GM03348 (cell line): ENCODE data around the gene EDRF1.

Experiments
- DNase-seq: peaks from one replicate; pipeline ENCODE4 v3.0.0; 2012; ENCODE audit warnings: low spot score

Gene EDRF1

GRCh38 chr10:125762692-125763648 lies 43.5 kb downstream of the EDRF1 start:
- DNase-seq = no peak

- no peak for DNase-seq
Observed at GRCh38 chr10:125765835-125766234, 46.3 kb downstream of the EDRF1 start.

DNA sequence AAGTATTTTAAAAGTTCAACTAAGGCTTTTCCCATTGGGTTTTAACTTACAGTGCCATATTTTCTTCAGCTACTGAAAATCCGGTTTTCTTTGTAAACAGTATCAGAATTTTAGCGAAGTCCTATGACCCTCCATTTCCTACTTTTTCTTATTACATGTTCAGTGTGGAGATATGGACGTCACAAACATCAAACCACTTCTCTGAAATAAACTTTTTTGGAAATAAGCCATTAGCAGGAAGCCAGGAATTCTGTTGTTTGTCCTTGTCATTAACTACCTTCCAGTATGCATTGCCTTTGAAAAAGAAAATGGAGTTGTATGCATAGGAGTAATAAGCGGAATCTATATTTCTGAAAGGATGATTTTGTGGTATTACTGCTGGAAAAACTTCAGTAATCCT lies 47.0 kb downstream of the EDRF1 start:
- DNase-seq = no peak

DNA sequence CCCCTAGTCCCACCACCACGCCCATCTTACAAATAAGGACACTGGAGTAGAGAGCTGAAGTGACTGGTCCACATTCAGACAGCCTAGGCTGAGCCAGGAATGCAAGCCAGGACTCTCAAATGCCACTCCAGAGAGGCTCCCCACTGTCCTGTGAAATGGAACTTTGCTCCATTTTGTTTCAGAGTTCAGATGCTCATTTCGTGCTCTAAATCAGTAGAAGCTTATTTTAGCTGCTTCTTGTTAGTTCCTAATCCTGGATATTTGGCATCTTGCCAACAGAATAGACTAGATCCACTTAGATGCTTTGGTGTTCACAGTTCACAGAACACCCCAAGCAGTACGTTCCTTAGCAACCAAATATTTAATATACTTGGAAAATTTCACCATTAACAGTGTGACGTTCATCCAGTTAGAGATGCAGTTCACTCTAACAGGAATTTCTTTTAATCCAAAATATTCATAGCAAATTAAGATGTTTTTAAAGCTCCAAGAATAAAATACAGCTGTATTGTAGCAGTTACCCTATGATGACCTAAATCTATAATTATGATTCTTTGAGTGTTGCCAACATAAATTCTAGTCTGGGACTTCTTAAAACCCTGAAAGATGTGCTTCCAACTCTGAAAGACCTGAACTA lies 48.8 kb downstream of the EDRF1 start:
- DNase-seq = peak; percentile 41

DNA sequence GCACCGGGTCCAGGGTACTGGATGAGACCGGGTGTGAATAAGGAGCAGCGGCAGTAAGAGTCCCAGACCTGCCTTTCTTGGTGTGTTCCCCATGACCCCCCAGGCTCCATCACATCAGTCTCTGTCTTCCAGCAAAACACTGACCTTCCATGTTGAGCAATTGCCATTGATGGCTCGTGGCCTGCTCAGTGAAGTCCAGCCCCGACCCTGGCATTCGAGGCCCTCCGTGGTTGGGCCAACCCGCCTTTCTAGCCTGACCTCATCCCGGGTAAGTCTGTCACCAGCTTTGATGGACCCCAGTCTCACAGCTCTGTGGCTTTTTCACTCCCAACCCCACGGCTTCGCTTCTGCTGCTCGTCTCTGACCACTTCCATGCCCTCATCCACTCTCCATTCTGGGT lies 49.7 kb downstream of the EDRF1 start:
- DNase-seq = no peak

DNA sequence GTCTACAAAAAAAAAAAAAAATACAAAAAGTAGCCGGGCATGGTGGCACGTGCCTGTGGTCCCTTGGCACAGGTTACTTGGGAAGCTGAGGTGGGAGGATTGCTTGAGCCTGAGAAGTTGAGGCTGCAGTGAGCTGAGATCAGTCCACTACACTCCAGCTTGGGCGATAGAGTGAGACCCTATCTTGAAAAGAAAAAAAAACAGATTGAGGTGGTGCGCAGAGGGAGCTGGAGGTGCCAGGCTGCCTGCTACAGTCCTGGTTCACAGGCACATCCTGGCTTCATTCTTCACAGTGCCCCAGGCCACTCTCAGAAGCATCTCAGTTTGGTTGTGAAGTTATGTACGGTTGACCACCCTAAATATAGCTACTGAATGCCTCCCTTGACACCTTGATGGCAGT lies 51.3 kb downstream of the EDRF1 start:
- no peak for DNase-seq

- no peak for DNase-seq
Observed at GRCh38 chr10:125772112-125772863, 52.8 kb downstream of the EDRF1 start.

DNA sequence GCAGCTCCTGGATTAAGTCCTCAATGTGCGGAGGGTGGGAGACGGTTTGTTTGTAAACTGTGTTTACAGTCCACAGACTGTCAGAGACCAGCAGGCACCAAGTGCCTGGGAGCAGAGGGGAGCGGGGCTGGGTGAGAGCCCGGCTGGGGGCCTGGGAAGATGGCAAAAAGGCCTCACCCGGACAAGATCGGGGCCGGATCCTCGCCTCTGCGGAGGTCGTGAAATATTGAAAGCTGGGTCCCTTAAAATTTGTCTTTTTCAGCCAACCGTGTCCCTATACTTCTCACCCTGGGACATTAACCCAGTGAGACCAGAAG lies 53.3 kb downstream of the EDRF1 start:
- DNase-seq = no peak

GRCh38 chr10:125773687-125774543 lies 54.4 kb downstream of the EDRF1 start:
- peak; percentile 44 for DNase-seq

GRCh38 chr10:125774581-125775191 lies 55.2 kb downstream of the EDRF1 start:
- DNase-seq = no peak

- DNase-seq = no peak
Observed at GRCh38 chr10:125775491-125776106, 56.1 kb downstream of the EDRF1 start, which contains the start of gene MMP21. Gene MMP21 (minus strand): TSS chr10:125775821. CDS start chr10:125775821, 0 bp downstream.

- DNase-seq = no peak
Observed at GRCh38 chr10:125777806-125778205, 58.3 kb downstream of the EDRF1 start.

- DNase-seq = no peak
Observed at GRCh38 chr10:125778556-125778955, 59.0 kb downstream of the EDRF1 start.

DNA sequence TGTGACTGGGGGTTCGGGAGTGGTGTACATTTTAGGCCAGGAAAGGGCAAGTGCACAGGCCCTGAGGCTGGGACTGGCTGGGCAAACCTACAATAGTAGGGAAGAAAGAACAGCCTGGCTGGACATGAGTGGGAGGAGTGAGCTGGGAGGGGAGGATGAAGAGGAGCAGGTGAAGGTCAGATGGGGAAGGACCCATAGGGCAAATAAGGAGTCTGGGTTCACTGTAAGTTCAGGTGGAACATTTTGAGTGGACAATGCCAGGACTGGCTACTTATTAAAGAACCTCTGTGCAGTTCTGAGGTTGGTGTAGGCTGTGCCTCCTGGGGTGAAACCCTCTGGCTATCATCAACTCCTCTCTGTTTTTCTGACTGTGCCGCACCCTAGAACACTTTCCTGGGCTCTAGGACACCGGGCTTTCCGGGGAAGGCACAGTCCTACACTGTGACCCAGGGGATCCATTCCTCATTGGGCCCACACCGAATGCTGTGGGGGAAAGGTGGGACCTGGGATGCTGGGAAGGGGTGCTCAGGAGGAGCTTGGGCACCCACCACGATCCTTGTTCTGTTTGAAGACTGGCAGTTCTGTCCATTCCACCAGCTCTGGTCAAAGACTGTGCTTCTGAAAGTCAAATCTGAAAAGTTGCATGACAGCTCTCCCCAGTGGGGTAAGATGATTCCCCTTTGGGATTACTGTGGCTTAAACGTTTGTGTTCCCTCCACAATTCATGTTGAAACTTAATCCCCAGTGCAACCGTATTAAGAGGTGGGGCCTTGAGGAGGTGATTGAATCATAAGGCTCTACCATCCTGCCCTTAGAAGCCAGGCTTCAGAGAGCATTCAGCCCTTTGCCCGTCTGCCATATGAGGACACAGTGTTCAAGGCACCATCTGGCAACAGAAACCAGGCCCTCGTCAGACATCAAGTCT lies 60.2 kb downstream of the EDRF1 start:
- no peak for DNase-seq

DNA sequence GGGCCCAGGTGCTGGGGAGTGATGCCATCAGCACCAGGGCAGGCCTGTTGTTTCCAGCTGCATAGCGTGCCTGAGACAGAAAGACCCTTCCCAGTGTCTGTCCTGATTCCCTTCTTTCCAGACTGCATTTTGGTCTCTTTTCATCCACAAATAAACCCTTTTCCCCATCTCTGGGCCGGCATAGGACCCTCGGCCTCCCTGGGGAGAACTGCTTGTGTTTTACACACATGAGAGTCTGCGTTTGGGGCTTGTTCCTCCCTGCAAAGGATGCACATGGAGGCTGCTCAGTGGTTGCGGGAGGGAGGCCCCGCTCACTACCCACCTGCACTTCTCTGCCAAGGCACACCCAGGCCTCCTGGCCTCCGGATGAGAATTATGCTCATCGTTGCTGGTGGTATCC lies 61.9 kb downstream of the EDRF1 start:
- no peak for DNase-seq

GRCh38 chr10:125782054-125782453 lies 62.5 kb downstream of the EDRF1 start:
- no peak for DNase-seq

DNA sequence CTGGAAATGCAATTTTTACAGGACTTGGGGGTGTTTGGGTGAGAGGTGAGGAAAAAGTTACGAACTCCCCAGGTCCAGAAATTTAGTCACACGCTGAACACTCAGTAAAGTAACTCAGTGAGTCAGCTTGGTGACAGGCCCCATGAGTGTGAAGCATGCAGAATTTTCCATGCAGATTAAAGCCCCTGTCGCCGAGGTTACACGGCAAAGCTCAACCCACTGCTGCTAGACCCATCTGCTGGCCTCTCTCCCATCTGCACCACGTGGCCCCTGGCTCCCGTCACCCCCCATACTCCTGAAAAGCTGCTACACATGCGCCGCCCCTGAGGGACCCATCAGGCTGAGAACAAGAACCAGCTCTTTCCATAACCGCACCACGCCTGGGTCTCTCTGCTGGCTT lies 63.1 kb downstream of the EDRF1 start:
- no peak for DNase-seq

DNA sequence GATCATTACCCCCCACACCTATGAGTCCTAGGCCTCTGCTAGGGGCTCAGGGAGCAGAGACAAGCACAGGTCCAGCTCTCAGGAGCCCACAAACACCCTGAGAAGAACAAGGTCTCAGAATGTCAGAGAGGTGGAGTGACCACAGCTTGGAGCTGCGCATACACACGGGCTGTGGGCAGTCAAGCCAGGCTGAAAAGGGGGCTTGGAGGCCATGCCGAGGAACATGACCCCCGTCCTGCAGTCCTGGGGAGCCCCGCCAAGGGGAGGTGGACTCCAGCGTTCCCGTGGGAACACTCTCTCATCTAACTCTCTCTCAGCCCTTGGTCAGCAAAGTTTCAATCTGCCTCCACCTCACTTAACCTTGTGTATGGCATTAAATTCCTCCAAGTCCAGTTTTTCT lies 63.9 kb downstream of the EDRF1 start:
- DNase-seq = no peak

DNA sequence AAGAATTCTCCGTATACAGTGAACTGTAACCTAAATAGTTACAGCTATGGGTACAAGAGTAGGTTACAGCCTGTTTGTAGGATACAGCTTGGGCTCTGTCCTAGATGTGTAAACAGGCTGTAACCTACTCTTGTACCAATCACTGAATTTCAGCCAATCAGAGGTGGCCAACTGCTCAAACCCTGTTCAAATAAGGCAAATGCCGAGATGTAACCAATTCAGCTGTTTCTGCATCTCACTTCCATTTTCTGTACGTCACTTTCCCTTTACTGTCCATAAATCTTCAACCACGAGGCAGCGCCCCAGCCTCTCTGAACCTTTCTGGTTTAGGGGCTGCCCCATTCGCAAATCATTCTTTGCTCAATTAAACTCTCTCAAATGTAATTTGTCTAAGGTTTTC lies 64.4 kb downstream of the EDRF1 start:
- DNase-seq = no peak

DNA sequence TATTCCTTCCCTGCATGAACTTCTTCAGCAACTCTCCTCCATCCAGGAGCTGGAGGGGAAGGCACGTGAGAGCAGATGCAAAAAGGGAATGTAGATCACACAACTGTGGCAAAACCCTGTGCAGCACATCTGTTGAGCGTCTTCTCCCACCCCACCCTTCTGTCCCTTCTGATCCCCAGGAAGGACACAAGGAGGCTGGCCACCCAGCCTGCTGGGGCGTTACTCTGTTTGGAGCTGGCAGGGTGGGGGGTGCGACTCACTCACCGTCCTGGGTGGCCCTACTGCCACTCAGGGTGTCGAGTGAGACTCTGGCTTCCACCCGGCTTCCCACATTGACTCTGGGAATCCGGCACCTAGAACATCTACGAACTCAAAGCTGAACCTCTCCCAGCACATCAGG lies 66.3 kb downstream of the EDRF1 start:
- no peak for DNase-seq
